ENCODE measurements around the gene CAMSAP3. TPM values are rescaled to one million over a fixed set of nuclear protein-coding genes. Genes with fewer than 3 reads are reported as not detected.

Gene CAMSAP3
- 0.24 and 0.48 TPM in 2 replicates for total RNA-seq (2014; rRNA removed; shearing (Covaris generic))
- polyA plus RNA-seq (2015; cell fraction: cytosol; rRNA removed): 0.23 and 0.54 TPM in 2 replicates
- polyA plus RNA-seq (2015; cell fraction: nucleus; rRNA removed): 0.53 and 0.84 TPM in 2 replicates

- in situ Hi-C loops (cut with HindIII; ENCODE audit: low pct_unique_long_range_greater_than_20kb, low sequenced_read_pairs): no loop called here
- DNase-seq (ENCODE audit: low read depth, low spot score): no peak
These were observed at the start of gene CAMSAP3 for GRCh38 chr19:7595466-7596133. CAMSAP3 (plus strand) TSS chr19:7595863; CDS start chr19:7596003, 140 bp downstream.

GRCh38 chr19:7545904-7546303 lies 49.8 kb upstream of the CAMSAP3 start:
- in situ Hi-C loops (cut with HindIII; ENCODE audit: low pct_unique_long_range_greater_than_20kb, low sequenced_read_pairs): no loop called here
- no peak for DNase-seq (ENCODE audit: low read depth, low spot score)

GRCh38 chr19:7547159-7547558 lies 48.5 kb upstream of the CAMSAP3 start:
- in situ Hi-C loops (cut with HindIII; ENCODE audit: low pct_unique_long_range_greater_than_20kb, low sequenced_read_pairs): no loop called here
- no peak for DNase-seq (ENCODE audit: low read depth, low spot score)

- in situ Hi-C loops (cut with HindIII; ENCODE audit: low pct_unique_long_range_greater_than_20kb, low sequenced_read_pairs): no loop called here
- DNase-seq (ENCODE audit: low read depth, low spot score): no peak
These were observed 46.1 kb upstream of the CAMSAP3 start for GRCh38 chr19:7549429-7550148.

- in situ Hi-C loops (cut with HindIII; ENCODE audit: low pct_unique_long_range_greater_than_20kb, low sequenced_read_pairs): no loop called here
- DNase-seq (ENCODE audit: low read depth, low spot score): no peak
These were observed 45.4 kb upstream of the CAMSAP3 start for GRCh38 chr19:7550169-7550770.

- peak; percentile 34 for DNase-seq (ENCODE audit: low read depth, low spot score)
- in situ Hi-C loops (cut with HindIII; ENCODE audit: low pct_unique_long_range_greater_than_20kb, low sequenced_read_pairs): no loop called here
These were observed 44.5 kb upstream of the CAMSAP3 start for GRCh38 chr19:7550987-7551761.

- DNase-seq (ENCODE audit: low read depth, low spot score): no peak
- in situ Hi-C loops (cut with HindIII; ENCODE audit: low pct_unique_long_range_greater_than_20kb, low sequenced_read_pairs): no loop called here
These were observed 42.9 kb upstream of the CAMSAP3 start for GRCh38 chr19:7552781-7553180.

GRCh38 chr19:7554565-7554964 lies 41.1 kb upstream of the CAMSAP3 start:
- no peak for DNase-seq (ENCODE audit: low read depth, low spot score)
- in situ Hi-C loops (cut with HindIII; ENCODE audit: low pct_unique_long_range_greater_than_20kb, low sequenced_read_pairs): no loop called here

GRCh38 chr19:7554990-7555864 lies 40.4 kb upstream of the CAMSAP3 start:
- in situ Hi-C loops (cut with HindIII; ENCODE audit: low pct_unique_long_range_greater_than_20kb, low sequenced_read_pairs): no loop called here
- DNase-seq (ENCODE audit: low read depth, low spot score): no peak

- DNase-seq (ENCODE audit: low read depth, low spot score): no peak
- in situ Hi-C loops (cut with HindIII; ENCODE audit: low pct_unique_long_range_greater_than_20kb, low sequenced_read_pairs): no loop called here
These were observed 38.9 kb upstream of the CAMSAP3 start for GRCh38 chr19:7556696-7557315.

GRCh38 chr19:7558667-7559066 lies 37.0 kb upstream of the CAMSAP3 start:
- in situ Hi-C loops (cut with HindIII; ENCODE audit: low pct_unique_long_range_greater_than_20kb, low sequenced_read_pairs): no loop called here
- no peak for DNase-seq (ENCODE audit: low read depth, low spot score)

- no peak for DNase-seq (ENCODE audit: low read depth, low spot score)
- in situ Hi-C loops (cut with HindIII; ENCODE audit: low pct_unique_long_range_greater_than_20kb, low sequenced_read_pairs): no loop called here
These were observed 36.6 kb upstream of the CAMSAP3 start for GRCh38 chr19:7559102-7559501.

- in situ Hi-C loops (cut with HindIII; ENCODE audit: low pct_unique_long_range_greater_than_20kb, low sequenced_read_pairs): no loop called here
- no peak for DNase-seq (ENCODE audit: low read depth, low spot score)
These were observed 35.4 kb upstream of the CAMSAP3 start for GRCh38 chr19:7560255-7560654.

GRCh38 chr19:7561325-7561724 lies 34.3 kb upstream of the CAMSAP3 start:
- peak; percentile 52 for DNase-seq (ENCODE audit: low read depth, low spot score)
- in situ Hi-C loops (cut with HindIII; ENCODE audit: low pct_unique_long_range_greater_than_20kb, low sequenced_read_pairs): no loop called here

- in situ Hi-C loops (cut with HindIII; ENCODE audit: low pct_unique_long_range_greater_than_20kb, low sequenced_read_pairs): no loop called here
- DNase-seq (ENCODE audit: low read depth, low spot score): no peak
These were observed 32.8 kb upstream of the CAMSAP3 start for GRCh38 chr19:7562646-7563393.

GRCh38 chr19:7564866-7565265 lies 30.8 kb upstream of the CAMSAP3 start:
- in situ Hi-C loops (cut with HindIII; ENCODE audit: low pct_unique_long_range_greater_than_20kb, low sequenced_read_pairs): no loop called here
- no peak for DNase-seq (ENCODE audit: low read depth, low spot score)
